ENCODE data around the gene GDNF.
"Not testable (repeated sequence)": the region's sequence is repeated elsewhere in the genome, so short reads cannot be mapped to it uniquely, and the experiment has no call there.

The GDNF gene

DNA sequence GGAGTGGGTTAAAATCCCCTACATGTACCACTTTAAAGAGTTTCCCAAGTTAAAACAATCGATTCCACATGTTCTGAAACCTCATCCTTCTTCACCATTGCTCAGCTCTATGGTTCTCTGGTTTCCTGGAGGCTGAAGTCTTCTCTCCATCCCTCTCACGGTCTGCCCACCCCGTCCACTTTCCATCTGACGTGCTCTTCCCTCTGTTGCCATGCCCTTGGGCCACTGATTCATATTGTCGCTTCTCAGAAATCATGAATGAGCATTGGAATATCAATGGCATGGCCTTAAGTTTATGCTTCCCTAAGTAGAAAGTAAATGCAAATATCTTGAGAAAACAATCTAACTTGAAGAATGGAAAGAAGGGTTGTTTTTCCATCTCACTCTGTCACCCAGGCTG is 30.9 kb downstream of the GDNF start:
- Histone ChIP-seq H3K9ac (ENCODE audit: low read length in 5 of 5) (no peak overlapping the region), H3K4me1 (ENCODE audit: control insufficient read depth in 5 of 5, insufficient read depth in 5 of 5, low read length in 5 of 5) (no peaks in the 10 kb centered on the region), H3K4me3 (ENCODE audit: low read depth in 1 of 5, low read length in 5 of 5) (no peak overlapping the region), H3K9me3 (ENCODE audit: control insufficient read depth in 5 of 5, low read length in 5 of 5) (no peaks in the 10 kb centered on the region), H3K27ac (ENCODE audit: low read depth, low read length) (no peak overlapping the region), H3K36me3 (ENCODE audit: control insufficient read depth in 5 of 5, insufficient read depth in 5 of 5, low read length in 5 of 5) (no peaks in the 10 kb centered on the region), H3K27me3 (ENCODE audit: control insufficient read depth in 5 of 5, insufficient read depth in 4 of 5, low read length in 5 of 5) (peaks cover 2 to 19% (median 13%) of the 10 kb centered on the region in 5 donors)

DNA sequence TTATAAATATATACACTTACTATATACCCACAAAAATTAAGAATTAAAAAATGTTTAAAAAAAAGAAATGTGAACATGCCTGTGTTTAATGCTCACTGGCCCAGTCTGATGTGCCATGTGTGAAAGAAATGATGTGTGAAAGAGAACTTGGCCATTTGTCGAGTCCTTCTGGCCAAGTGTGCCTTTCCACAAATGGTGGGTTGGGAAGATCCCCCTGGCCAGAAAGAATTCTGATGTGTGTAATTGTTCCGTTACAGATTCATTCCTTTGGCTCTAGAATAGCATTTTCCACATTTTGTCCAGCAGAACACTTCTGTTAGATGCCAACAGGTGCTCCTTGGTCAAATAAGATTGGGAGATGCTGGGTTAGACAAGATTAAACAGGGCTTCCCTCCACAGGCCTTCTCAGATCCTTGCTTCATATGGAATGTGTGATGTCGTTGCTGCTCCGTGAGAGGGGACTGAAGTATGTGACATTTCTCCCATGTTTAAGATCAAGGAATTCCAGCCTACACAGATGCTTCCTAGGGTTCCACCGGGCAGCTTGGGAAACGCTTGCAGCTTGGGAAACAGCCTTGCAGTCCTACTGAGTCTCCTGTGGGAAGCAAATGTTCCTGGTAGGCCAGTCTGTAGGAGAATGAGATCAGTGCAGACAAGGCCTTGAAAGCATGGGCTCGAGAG is 32.1 kb downstream of the GDNF start:
- H3K27ac ChIP-seq (ENCODE audit: low read depth, low read length) = no peak overlapping the region
- H3K27me3 ChIP-seq (ENCODE audit: control insufficient read depth in 5 of 5, insufficient read depth in 4 of 5, low read length in 5 of 5) = peaks cover 2 to 19% (median 8%) of the 10 kb centered on the region in 5 donors
- H3K9ac ChIP-seq (ENCODE audit: low read length in 5 of 5) = no peak overlapping the region
- no peaks in the 10 kb centered on the region for H3K36me3 ChIP-seq (ENCODE audit: control insufficient read depth in 5 of 5, insufficient read depth in 5 of 5, low read length in 5 of 5)
- H3K9me3 ChIP-seq (ENCODE audit: control insufficient read depth in 5 of 5, low read length in 5 of 5) = no peaks in the 10 kb centered on the region
- no peaks in the 10 kb centered on the region for H3K4me1 ChIP-seq (ENCODE audit: control insufficient read depth in 5 of 5, insufficient read depth in 5 of 5, low read length in 5 of 5)
- no peak overlapping the region for H3K4me3 ChIP-seq (ENCODE audit: low read depth in 1 of 5, low read length in 5 of 5)

DNA sequence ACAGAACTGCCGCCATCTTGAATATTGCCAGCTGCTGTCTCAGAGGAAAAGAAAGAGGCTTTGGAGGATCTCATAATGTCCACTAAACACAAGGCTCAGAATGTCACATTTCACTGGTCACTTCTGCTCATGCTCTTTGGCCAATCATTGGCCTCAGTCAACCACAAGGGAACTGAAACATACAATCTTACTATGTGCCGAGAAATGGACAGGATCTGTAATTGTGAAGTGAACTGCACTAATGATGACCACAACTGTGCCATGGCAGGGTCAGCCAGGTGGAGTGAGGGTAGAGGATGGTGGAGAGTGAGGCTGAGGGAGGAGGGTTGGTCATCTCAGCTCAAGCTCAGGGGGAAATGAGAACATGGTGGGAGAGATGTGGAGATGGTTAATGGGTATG is 32.8 kb downstream of the GDNF start:
- Histone ChIP-seq H3K27ac (ENCODE audit: low read depth, low read length) (no peak overlapping the region), H3K36me3 (ENCODE audit: control insufficient read depth in 5 of 5, insufficient read depth in 5 of 5, low read length in 5 of 5) (no peaks in the 10 kb centered on the region), H3K4me3 (ENCODE audit: low read depth in 1 of 5, low read length in 5 of 5) (no peak overlapping the region), H3K9me3 (ENCODE audit: control insufficient read depth in 5 of 5, low read length in 5 of 5) (no peaks in the 10 kb centered on the region), H3K27me3 (ENCODE audit: control insufficient read depth in 5 of 5, insufficient read depth in 4 of 5, low read length in 5 of 5) (peaks cover 2 to 15% (median 8%) of the 10 kb centered on the region in 5 donors), H3K9ac (ENCODE audit: low read length in 5 of 5) (no peak overlapping the region), H3K4me1 (ENCODE audit: control insufficient read depth in 5 of 5, insufficient read depth in 5 of 5, low read length in 5 of 5) (no peaks in the 10 kb centered on the region)

DNA sequence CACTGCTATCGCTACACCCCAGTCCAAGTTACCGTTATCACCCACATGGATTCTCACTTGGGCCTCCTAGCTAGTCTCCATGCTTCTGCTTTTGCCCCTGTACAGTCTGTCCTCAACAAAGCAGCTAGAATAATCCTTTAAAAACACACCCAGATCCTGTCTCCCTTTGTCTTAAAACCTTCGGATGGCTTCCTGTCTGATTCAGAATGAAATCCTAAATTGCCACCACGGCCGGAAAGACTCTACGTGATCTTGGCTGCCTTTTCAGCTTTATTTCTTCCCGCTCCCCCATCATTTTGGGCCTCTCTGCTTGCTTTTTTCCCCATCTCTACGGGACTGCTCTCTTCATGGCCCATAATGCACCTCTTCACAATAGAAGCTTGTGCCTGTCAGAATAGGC is 33.4 kb downstream of the GDNF start:
- Histone ChIP-seq H3K9ac (ENCODE audit: low read length in 5 of 5) (no peak overlapping the region), H3K27me3 (ENCODE audit: control insufficient read depth in 5 of 5, insufficient read depth in 4 of 5, low read length in 5 of 5) (peaks cover 2 to 11% (median 8%) of the 10 kb centered on the region in 5 donors), H3K4me3 (ENCODE audit: low read depth in 1 of 5, low read length in 5 of 5) (no peak overlapping the region), H3K27ac (ENCODE audit: low read depth, low read length) (no peak overlapping the region), H3K36me3 (ENCODE audit: control insufficient read depth in 5 of 5, insufficient read depth in 5 of 5, low read length in 5 of 5) (no peaks in the 10 kb centered on the region), H3K9me3 (ENCODE audit: control insufficient read depth in 5 of 5, low read length in 5 of 5) (no peaks in the 10 kb centered on the region), H3K4me1 (ENCODE audit: control insufficient read depth in 5 of 5, insufficient read depth in 5 of 5, low read length in 5 of 5) (no peaks in the 10 kb centered on the region)

DNA sequence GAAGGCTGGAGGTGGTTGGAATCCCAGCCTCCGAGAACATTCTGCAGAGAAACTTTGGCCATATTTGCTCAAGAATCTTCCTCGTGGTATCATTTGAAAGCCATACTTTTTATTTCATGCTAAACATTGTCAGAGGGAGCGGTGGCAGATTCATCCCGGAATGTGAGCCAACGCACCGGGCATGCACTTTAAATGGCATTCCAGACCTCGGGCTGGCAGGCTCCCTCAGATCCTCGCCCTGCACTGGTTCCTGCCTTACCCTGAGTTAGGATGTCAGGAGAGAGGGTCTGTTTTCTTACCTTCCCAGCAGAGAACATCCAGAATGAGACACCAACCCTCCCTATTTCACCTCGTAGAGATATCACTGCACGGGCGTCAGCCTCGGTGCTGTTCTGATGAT is 33.8 kb downstream of the GDNF start:
- Histone ChIP-seq H3K9ac (ENCODE audit: low read length in 5 of 5) (no peak overlapping the region), H3K4me1 (ENCODE audit: control insufficient read depth in 5 of 5, insufficient read depth in 5 of 5, low read length in 5 of 5) (no peaks in the 10 kb centered on the region), H3K9me3 (ENCODE audit: control insufficient read depth in 5 of 5, low read length in 5 of 5) (no peaks in the 10 kb centered on the region), H3K36me3 (ENCODE audit: control insufficient read depth in 5 of 5, insufficient read depth in 5 of 5, low read length in 5 of 5) (no peaks in the 10 kb centered on the region), H3K4me3 (ENCODE audit: low read depth in 1 of 5, low read length in 5 of 5) (no peak overlapping the region), H3K27ac (ENCODE audit: low read depth, low read length) (no peak overlapping the region), H3K27me3 (ENCODE audit: control insufficient read depth in 5 of 5, insufficient read depth in 4 of 5, low read length in 5 of 5) (peaks cover 2 to 8% (median 8%) of the 10 kb centered on the region in 5 donors)

DNA sequence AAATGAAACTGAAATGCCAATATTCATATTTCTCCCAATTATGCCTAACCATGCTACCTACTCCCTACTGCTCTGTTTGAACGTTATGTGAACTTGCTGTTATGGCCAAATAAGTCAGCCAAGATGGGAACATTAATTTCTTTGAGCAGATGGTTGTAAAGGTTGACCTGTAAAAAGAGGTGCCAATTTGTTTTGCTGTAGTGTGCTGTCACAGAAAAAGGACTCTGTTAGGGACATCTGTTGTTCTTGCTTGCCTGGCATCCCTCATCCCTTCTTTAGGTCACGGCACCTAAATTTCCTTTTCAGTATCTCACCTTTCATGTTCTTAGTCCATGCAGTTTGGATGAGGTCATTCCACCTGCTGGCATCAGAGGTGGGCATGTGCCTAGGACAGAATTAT is 35.4 kb downstream of the GDNF start:
- H3K36me3 ChIP-seq (ENCODE audit: control insufficient read depth in 5 of 5, insufficient read depth in 5 of 5, low read length in 5 of 5) = no peaks in the 10 kb centered on the region

DNA sequence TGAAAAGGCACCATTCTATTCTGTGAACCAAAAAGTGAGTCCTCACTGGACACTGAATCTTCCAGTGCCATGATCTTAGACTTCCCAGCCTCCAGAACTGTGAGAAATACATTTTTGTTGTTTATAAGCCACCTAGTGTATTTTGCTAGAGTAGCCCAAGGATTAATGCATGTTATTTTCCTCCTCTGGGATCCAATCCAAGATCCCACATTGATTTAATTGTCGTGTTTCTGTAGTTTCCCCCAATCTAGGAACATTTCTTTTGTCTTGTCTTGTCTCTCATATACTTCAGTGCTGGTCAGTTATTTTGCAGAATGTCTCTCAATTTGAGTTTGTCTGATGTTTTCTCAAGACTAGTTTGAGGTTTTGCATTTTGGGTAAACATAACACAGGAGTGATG is 36.4 kb downstream of the GDNF start:
- Histone ChIP-seq H3K27me3 (ENCODE audit: control insufficient read depth in 5 of 5, insufficient read depth in 4 of 5, low read length in 5 of 5) (peaks cover 0 to 4% (median 0%) of the 10 kb centered on the region in 5 donors), H3K27ac (ENCODE audit: low read depth, low read length) (no peak overlapping the region), H3K9ac (ENCODE audit: low read length in 5 of 5) (no peak overlapping the region)

More for the DNA sequence above, 35.4 kb downstream of the GDNF start:
- Histone ChIP-seq H3K9ac (ENCODE audit: low read length in 5 of 5) (no peak overlapping the region), H3K9me3 (ENCODE audit: control insufficient read depth in 5 of 5, low read length in 5 of 5) (peaks cover 0 to 2% (median 0%) of the 10 kb centered on the region in 5 donors), H3K27me3 (ENCODE audit: control insufficient read depth in 5 of 5, insufficient read depth in 4 of 5, low read length in 5 of 5) (peaks cover 0 to 4% (median 0%) of the 10 kb centered on the region in 5 donors), H3K27ac (ENCODE audit: low read depth, low read length) (no peak overlapping the region), H3K4me1 (ENCODE audit: control insufficient read depth in 5 of 5, insufficient read depth in 5 of 5, low read length in 5 of 5) (no peaks in the 10 kb centered on the region), H3K4me3 (ENCODE audit: low read depth in 1 of 5, low read length in 5 of 5) (no peak overlapping the region)

DNA sequence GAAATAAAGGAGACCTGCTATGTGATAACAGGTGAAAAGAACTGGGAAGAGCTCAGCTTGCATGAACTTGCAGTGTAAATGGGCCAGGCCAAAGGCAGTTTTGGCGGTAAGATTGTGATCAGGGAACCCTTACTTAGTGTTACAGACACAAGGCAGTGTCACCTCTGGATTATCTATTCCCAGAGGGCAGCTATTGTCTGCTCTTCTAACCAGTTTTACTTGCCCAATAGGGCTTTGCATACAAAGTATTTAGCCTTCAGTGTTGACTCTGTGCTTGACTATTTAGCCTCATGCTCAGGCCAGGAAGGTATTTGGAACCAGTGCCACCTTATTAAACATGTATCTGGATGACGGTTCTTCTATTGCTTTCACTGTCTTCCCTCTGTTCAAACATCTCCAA is 38.3 kb downstream of the GDNF start:
- Histone ChIP-seq H3K36me3 (ENCODE audit: control insufficient read depth in 5 of 5, insufficient read depth in 5 of 5, low read length in 5 of 5) (no peaks in the 10 kb centered on the region), H3K4me1 (ENCODE audit: control insufficient read depth in 5 of 5, insufficient read depth in 5 of 5, low read length in 5 of 5) (no peaks in the 10 kb centered on the region), H3K27me3 (ENCODE audit: control insufficient read depth in 5 of 5, insufficient read depth in 4 of 5, low read length in 5 of 5) (peaks cover 0 to 4% (median 0%) of the 10 kb centered on the region in 5 donors), H3K4me3 (ENCODE audit: low read depth in 1 of 5, low read length in 5 of 5) (no peak overlapping the region), H3K27ac (ENCODE audit: low read depth, low read length) (no peak overlapping the region), H3K9ac (ENCODE audit: low read length in 5 of 5) (no peak overlapping the region), H3K9me3 (ENCODE audit: control insufficient read depth in 5 of 5, low read length in 5 of 5) (peaks cover 0 to 9% (median under 1%) of the 10 kb centered on the region in 5 donors)

More for the DNA sequence above, 36.4 kb downstream of the GDNF start:
- Histone ChIP-seq H3K4me3 (ENCODE audit: low read depth in 1 of 5, low read length in 5 of 5) (no peak overlapping the region), H3K4me1 (ENCODE audit: control insufficient read depth in 5 of 5, insufficient read depth in 5 of 5, low read length in 5 of 5) (no peaks in the 10 kb centered on the region), H3K36me3 (ENCODE audit: control insufficient read depth in 5 of 5, insufficient read depth in 5 of 5, low read length in 5 of 5) (no peaks in the 10 kb centered on the region), H3K9me3 (ENCODE audit: control insufficient read depth in 5 of 5, low read length in 5 of 5) (peaks cover 0 to 2% (median 0%) of the 10 kb centered on the region in 5 donors)

DNA sequence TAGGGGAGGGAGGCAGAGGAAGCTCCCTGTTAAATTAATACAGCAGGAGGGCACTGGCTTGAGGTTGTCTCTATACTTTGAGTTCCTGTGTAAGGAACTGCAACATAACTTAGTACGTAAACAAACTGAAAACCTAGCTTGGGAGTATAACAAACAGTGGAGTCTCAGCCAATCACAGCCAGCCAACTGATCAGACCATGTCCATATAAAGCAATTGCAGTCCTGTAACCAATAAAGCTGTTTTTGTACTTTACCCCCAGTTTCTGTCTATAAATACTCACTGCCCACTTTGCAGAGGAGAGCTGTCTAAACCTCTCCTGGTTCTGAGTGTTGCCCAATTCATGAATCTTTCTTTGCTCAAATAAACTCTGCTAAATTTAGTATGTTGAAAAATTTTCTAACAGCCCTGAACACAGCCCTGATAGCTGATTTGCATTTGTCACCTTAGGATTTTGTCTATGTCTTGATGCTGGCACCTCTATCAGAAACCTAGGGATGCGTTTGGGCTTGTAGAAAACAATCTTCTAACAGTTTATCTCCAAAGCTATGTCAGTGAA is 39.9 kb downstream of the GDNF start:
- Histone ChIP-seq H3K4me1 (ENCODE audit: control insufficient read depth in 5 of 5, insufficient read depth in 5 of 5, low read length in 5 of 5) (no peaks in the 10 kb centered on the region), H3K36me3 (ENCODE audit: control insufficient read depth in 5 of 5, insufficient read depth in 5 of 5, low read length in 5 of 5) (no peaks in the 10 kb centered on the region), H3K4me3 (ENCODE audit: low read depth in 1 of 5, low read length in 5 of 5) (no peak overlapping the region), H3K27ac (ENCODE audit: low read depth, low read length) (no peak overlapping the region), H3K9ac (ENCODE audit: low read length in 5 of 5) (no peak overlapping the region), H3K27me3 (ENCODE audit: control insufficient read depth in 5 of 5, insufficient read depth in 4 of 5, low read length in 5 of 5) (no peaks in the 10 kb centered on the region), H3K9me3 (ENCODE audit: control insufficient read depth in 5 of 5, low read length in 5 of 5) (peaks cover 0 to 20% (median 9%) of the 10 kb centered on the region in 5 donors)

DNA sequence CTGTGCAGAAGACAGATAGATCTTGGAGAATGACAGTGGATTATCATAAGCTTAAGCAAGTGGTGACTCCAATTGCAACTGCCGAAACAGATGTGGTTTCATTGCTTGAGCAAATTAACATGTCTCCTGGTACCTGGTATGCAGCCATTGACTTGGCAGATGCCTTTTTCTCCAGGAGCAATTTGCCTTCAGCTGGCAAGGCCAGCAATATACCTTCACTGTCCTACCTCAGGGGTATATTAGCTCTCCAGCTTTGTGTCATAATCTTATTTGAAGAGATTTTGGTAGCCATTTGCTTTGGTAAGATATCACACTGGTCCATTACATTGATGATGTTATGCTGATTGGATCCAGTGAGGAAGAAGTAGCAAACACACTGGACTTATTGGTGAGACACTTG is 43.4 kb downstream of the GDNF start:
- not testable (repeated sequence) for H3K9ac ChIP-seq (ENCODE audit: low read length in 5 of 5); H3K27ac ChIP-seq (ENCODE audit: low read depth, low read length); H3K4me3 ChIP-seq (ENCODE audit: low read depth in 1 of 5, low read length in 5 of 5); H3K27me3 ChIP-seq (ENCODE audit: control insufficient read depth in 5 of 5, insufficient read depth in 4 of 5, low read length in 5 of 5); H3K36me3 ChIP-seq (ENCODE audit: control insufficient read depth in 5 of 5, insufficient read depth in 5 of 5, low read length in 5 of 5); H3K4me1 ChIP-seq (ENCODE audit: control insufficient read depth in 5 of 5, insufficient read depth in 5 of 5, low read length in 5 of 5)
- peaks cover 2 to 38% (median 22%) of the 10 kb centered on the region in 5 donors for H3K9me3 ChIP-seq (ENCODE audit: control insufficient read depth in 5 of 5, low read length in 5 of 5)
